Measurements from ENCODE around the gene HSPA12A. TPM values are rescaled to one million over a fixed set of nuclear protein-coding genes. Genes with fewer than 3 reads are reported as not detected.

The HSPA12A gene
- total RNA-seq, 4 donors from 2014 or later: 6.4 to 9.9 (median 9.5) TPM

DNA sequence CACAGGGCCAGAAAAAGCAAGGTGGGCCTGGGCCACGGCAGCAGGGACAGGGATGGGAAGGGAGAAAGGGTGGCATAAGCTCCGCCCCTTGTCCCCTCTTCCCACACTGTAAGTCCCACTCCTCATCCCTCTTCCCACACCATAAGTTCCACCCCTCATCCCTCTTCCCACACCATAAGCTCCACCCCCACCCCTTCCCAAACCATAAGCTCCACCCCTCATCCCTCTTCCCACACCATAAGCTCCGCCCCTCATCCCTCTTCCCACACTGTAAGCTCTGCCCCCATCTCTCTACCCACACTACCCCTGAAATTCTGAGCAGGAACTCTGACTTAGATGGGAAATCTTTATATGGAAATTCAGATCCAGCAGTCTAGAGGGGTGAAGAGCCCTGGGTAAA is 55.7 kb downstream of the HSPA12A start:
- 96 to 98% methylated on average over 3 of the region's 3 CpGs for WGBS, 2 donors
- TF ChIP-seq, protein P1, sequence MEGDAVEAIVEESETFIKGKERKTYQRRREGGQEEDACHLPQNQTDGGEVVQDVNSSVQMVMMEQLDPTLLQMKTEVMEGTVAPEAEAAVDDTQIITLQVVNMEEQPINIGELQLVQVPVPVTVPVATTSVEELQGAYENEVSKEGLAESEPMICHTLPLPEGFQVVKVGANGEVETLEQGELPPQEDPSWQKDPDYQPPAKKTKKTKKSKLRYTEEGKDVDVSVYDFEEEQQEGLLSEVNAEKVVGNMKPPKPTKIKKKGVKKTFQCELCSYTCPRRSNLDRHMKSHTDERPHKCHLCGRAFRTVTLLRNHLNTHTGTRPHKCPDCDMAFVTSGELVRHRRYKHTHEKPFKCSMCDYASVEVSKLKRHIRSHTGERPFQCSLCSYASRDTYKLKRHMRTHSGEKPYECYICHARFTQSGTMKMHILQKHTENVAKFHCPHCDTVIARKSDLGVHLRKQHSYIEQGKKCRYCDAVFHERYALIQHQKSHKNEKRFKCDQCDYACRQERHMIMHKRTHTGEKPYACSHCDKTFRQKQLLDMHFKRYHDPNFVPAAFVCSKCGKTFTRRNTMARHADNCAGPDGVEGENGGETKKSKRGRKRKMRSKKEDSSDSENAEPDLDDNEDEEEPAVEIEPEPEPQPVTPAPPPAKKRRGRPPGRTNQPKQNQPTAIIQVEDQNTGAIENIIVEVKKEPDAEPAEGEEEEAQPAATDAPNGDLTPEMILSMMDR (IDR thresholded peaks at IDR 0.05): no peak
- no peak for TF ChIP-seq POLR2A (IDR thresholded peaks at IDR 0.05)
- no peak for DNase-seq (ENCODE audit: low spot score in 2 of 2)
- H3K4me3 ChIP-seq (ENCODE audit: low read depth, poor library complexity, severe bottlenecking): no peak overlapping the region
- intact Hi-C loops (cut with DNase I; ENCODE audit: low total_unique reads): no loop called here

DNA sequence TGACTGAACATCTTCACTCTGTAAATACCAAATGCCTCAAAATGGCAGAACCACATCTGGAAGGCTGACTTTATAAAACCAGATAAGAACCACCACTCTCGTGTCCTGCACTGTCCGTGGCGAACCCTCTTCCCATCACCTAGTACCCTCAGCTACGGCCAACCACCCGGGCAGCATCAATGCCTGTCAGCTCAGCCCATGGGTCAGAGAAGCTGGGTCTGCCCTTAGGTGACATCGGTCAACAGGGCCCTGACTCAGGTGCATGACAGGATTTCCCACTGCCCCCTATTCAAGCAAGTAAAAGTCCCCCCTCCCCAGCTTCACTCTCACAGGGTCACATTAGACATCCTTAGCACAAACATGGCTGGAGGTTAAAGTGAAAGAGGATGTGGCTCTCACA is 56.6 kb downstream of the HSPA12A start:
- H3K4me3 ChIP-seq (ENCODE audit: low read depth, poor library complexity, severe bottlenecking): no peak overlapping the region
- intact Hi-C loops (cut with DNase I; ENCODE audit: low total_unique reads): no loop called here
- no peak for TF ChIP-seq POLR2A (IDR thresholded peaks at IDR 0.05)
- TF ChIP-seq, protein P1 (IDR thresholded peaks at IDR 0.05): no peak
- no peak for DNase-seq (ENCODE audit: low spot score in 2 of 2)
- WGBS, 2 donors: 95 to 96% methylated on average over 6 of the region's 6 CpGs

GRCh38 chr10:116684781-116685180 is 57.6 kb downstream of the HSPA12A start:
- no peak overlapping the region for H3K4me3 ChIP-seq (ENCODE audit: low read depth, poor library complexity, severe bottlenecking)
- no peak for TF ChIP-seq POLR2A (IDR thresholded peaks at IDR 0.05)
- TF ChIP-seq, protein P1 (IDR thresholded peaks at IDR 0.05): no peak
- 89 to 92% methylated on average over 4 to 5 of the region's 5 CpGs for WGBS, 2 donors
- DNase-seq (ENCODE audit: low spot score in 2 of 2): no peak
- intact Hi-C loops (cut with DNase I; ENCODE audit: low total_unique reads): no loop called here

DNA sequence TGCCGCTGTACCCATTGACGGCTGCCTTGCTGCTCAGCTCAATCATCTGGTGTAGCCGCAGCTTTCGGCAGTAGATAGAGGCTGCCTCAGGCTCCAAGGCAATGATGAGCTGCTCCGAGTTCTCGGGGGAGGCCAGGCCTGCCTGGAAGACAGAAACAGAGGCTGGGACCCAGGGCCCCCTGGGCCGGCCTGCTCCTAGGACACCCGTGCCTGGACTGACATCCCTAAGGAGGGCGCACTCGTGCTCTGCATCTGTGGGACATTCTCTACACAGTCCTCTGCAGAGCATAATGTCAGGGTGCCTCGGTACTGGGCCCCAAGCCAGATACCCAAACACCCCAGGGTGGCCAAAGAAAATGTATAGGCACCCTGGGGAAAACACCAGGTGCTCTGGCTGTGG is 58.5 kb downstream of the HSPA12A start:
- intact Hi-C loops (cut with DNase I; ENCODE audit: low total_unique reads): loop anchor here (2.0 kb wide), 1 partner anchor 105 kb away; no protein-coding TSS in a partner anchor
- TF ChIP-seq POLR2A (IDR thresholded peaks at IDR 0.05): no peak
- TF ChIP-seq, protein P1 (IDR thresholded peaks at IDR 0.05): no peak
- no peak overlapping the region for H3K4me3 ChIP-seq (ENCODE audit: low read depth, poor library complexity, severe bottlenecking)
- no peak for DNase-seq (ENCODE audit: low spot score in 2 of 2)
- WGBS, 2 donors: 87 to 88% methylated on average over 7 to 10 of the region's 11 CpGs

GRCh38 chr10:116683166-116683565 is 59.2 kb downstream of the HSPA12A start:
- intact Hi-C loops (cut with DNase I; ENCODE audit: low total_unique reads): loop anchor here (2.0 kb wide), 1 partner anchor 106 kb away; no protein-coding TSS in a partner anchor
- no peak for TF ChIP-seq POLR2A (IDR thresholded peaks at IDR 0.05)
- TF ChIP-seq, protein P1 (IDR thresholded peaks at IDR 0.05): no peak
- no peak overlapping the region for H3K4me3 ChIP-seq (ENCODE audit: low read depth, poor library complexity, severe bottlenecking)
- DNase-seq (ENCODE audit: low spot score in 2 of 2): no peak
- whole genome bisulfite sequencing, 2 donors: 88 to 91% methylated on average over 9 of the region's 9 CpGs

DNA sequence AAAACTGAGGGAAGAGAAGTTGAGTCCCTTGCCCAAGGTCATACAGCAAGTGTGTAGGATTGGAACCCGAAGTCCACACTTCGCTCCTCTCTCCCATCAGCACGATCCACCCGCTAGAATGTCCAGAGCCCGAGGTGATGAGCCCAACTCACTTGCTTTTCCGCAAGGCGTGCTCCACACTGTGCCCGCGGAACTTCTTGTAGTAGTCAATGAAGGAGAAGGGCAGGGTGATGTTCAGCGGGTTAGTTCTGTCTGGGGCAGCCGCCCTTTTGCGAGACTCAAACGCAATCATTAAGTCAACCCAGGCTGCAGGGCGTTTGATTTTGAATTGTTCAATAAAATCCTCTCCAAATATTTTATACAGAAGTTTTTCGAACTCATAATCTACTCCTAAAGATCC is 63.0 kb downstream of the HSPA12A start:
- no peak for TF ChIP-seq POLR2A (IDR thresholded peaks at IDR 0.05)
- TF ChIP-seq, protein P1 (IDR thresholded peaks at IDR 0.05): no peak
- intact Hi-C loops (cut with DNase I; ENCODE audit: low total_unique reads): loop anchor here (10.0 kb wide), 1 partner anchor 485 kb away; no protein-coding TSS in a partner anchor
- WGBS, 2 donors: 93 to 99% methylated on average over 15 of the region's 15 CpGs
- DNase-seq (ENCODE audit: low spot score in 2 of 2): no peak
- no peak overlapping the region for H3K4me3 ChIP-seq (ENCODE audit: low read depth, poor library complexity, severe bottlenecking)
